ENCODE data around the gene SLC4A9.

The SLC4A9 gene

DNA sequence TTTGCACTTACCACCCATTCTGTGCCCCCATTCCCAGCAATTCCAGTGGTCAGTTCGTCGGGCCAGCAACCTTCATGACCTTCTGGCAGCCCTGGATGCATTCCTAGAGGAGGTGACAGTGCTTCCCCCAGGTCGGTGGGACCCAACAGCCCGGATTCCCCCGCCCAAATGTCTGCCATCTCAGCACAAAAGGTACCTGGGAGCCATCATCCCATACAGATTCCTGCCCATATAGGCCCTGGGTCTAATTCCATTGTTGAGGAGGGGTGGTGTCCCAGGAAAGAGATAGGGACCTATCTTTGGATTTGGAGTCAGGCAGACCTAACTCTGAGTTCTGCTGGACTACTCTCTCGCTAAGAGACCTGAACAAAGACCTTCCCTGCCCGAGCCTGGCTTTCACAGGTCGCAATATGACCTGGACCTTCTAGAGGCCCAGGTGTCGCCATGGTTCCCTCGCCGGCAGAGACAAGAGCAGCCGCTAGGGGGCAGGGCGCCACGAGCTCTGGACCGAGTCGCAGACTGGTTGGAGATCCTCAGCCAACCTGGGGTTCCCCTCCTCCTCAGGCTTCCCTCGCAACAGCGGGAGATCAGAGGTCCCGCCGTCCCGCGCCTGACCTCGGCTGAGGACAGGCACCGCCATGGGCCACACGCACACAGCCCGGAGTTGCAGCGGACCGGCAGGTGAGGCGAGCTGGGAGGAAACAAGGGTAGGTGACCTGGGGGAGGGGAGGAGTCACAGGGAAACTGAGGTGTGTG lies 3.1 kb downstream of the SLC4A9 start:
- DNase-seq (ENCODE audit: low read depth), result no peak

DNA sequence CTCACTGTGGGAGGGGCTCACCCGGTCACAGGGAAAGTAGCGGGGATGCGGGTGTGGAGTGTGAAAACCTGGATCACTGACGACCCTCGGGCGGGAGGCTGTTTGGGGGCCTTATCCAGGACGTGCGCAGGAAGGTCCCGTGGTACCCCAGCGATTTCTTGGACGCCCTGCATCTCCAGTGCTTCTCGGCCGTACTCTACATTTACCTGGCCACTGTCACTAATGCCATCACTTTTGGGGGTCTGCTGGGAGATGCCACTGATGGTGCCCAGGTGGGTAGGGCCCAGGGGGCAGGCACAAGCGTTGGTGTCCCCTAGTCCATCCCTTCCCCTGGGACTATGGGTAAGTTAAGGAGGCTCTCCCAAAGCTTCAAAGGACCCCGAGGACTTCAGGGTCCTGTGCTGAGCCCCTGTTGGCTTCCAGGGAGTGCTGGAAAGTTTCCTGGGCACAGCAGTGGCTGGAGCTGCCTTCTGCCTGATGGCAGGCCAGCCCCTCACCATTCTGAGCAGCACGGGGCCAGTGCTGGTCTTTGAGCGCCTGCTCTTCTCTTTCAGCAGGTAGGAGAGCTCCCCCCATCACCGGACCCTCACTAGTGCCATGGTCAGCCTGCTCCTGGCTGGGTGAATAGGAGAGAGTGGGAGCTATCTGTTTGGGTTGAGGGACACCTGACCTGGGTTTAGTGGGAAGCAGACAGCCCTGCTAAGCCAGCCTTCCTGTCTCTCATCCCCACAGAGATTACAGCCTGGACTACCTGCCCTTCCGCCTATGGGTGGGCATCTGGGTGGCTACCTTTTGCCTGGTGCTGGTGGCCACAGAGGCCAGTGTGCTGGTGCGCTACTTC lies 3.9 kb downstream of the SLC4A9 start:
- DNase-seq (ENCODE audit: low read depth), result no peak

GRCh38 chr5:140364472-140364765 lies 4.4 kb downstream of the SLC4A9 start:
- DNase-seq (ENCODE audit: low read depth), result no peak

DNA sequence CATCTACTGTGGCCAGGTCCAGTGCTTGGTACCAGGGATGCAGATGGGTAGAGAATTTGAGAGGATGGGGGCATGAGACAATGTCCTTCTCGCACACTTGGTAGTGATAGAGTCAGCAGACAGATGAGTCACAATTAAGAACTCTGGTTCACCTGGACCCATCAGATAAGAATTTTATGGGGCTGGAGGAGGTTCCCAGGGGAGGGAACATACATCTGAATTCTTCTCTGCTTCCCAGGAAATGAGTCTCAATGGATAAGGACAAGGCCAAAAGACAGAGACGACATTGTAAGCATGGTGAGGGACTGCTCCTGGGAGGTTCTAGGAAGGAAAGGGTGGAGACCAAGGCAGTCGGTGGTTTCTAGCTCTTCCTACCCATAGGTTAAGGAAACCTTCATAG lies 5.3 kb downstream of the SLC4A9 start:
- no peak for DNase-seq (ENCODE audit: low read depth)

DNA sequence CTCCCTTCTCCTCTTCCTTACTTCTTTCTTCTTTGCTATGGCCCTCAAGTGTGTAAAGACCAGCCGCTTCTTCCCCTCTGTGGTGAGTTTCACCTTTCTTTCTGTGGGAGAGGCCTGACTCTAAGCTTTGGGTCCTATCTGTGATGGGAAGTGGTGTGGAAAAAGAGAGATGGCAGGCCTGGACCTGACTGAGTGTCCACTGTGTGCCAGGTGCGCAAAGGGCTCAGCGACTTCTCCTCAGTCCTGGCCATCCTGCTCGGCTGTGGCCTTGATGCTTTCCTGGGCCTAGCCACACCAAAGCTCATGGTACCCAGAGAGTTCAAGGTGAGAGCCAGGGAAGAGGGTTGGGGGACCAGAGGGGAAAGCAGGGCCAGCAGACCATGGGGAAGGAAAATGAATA lies 5.9 kb downstream of the SLC4A9 start:
- DNase-seq (ENCODE audit: low read depth), result no peak

- no peak for DNase-seq (ENCODE audit: low read depth)
These were observed 6.7 kb downstream of the SLC4A9 start for GRCh38 chr5:140366589-140367255.

DNA sequence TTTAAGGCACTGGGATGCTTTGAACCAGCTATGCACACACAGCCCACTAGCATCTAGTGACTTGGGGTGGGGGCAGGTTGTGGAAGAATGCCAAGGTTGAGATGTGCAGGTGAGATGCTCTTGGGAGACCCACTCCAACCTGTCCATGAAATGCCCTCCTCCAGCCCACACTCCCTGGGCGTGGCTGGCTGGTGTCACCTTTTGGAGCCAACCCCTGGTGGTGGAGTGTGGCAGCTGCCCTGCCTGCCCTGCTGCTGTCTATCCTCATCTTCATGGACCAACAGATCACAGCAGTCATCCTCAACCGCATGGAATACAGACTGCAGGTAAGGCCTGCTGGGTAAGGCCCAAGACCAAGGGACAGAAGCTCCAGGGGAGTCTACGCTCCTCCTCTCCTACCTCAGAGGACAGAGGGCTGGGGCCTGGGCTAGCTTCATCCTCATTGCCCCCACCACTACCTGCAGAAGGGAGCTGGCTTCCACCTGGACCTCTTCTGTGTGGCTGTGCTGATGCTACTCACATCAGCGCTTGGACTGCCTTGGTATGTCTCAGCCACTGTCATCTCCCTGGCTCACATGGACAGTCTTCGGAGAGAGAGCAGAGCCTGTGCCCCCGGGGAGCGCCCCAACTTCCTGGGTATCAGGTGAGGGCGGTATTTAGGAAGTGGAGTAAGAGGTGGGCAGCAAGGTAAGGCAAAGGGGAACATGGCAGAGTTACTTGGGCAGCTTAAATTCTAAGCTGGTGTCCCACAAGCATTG lies 7.4 kb downstream of the SLC4A9 start:
- no peak for DNase-seq (ENCODE audit: low read depth)

GRCh38 chr5:140371356-140372151 lies 11.6 kb downstream of the SLC4A9 start:
- no peak for DNase-seq (ENCODE audit: low read depth)

DNA sequence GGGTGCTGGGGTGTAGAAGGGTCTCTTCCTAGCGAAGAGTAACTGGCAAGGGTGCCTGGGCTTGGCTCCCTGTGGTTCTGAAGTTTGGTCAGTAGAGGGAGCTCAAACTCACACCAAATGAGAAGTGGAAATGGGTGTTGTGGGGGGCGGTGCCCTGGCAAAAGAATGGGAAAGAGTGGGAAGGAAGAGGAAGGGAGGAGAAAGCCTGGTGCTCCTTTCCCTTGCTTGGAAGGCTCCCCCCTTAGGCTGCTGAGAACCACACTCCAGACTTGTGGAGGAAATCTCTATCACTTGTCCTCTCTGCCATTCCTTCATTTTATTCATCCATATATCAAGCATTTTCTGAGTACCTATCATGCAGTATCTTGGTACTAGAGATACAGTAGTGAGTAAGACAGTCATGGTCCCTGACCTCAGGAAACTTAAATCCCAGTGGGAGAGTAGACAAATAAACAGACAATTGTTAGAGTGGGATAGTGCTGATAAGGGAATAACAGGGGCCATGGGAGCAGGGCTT lies 13.0 kb downstream of the SLC4A9 start:
- no peak for DNase-seq (ENCODE audit: low read depth)

DNA sequence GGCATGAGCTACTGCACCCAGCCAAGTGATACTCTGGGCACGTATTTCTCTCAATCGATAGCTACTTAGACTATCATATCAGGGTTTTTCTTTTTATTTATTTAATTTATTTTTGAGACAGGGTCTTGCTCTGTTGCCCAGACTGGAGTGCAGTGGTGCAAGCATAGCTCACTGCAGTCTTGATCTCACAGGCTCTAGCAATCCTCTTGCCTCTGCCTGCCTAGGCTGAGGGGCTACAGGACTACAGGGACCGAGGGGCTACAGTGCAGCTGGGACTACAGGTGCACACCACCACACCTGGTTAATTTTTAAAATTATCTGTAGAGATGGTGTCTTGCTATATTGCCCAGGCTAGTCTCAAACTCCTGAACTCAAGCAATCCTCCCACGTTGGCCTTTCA lies 21.4 kb downstream of the SLC4A9 start:
- no peak for DNase-seq (ENCODE audit: low read depth)

- no peak for DNase-seq (ENCODE audit: low read depth)
These were observed 22.0 kb downstream of the SLC4A9 start for GRCh38 chr5:140381972-140382371.

GRCh38 chr5:140382866-140383265 lies 22.9 kb downstream of the SLC4A9 start:
- no peak for DNase-seq (ENCODE audit: low read depth)

DNA sequence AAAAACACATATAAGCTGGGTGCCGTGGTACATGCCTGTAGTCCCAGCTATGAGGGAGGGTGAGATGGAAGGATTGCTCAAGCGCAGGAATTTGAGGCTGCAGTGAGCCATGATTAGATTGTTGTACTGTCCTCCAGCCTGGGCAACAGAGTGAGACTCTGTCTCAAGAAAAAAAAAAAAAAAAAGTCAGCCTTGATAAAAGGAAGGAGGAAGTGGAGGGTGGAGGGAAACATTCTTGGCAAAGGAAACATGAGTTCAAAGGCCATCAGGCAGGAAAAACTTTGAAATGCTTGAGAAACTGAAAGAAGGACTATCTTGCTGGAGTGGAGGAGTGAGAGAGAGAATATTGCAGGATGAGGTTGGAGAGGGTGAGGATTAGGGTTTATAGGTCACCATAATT lies 23.3 kb downstream of the SLC4A9 start:
- no peak for DNase-seq (ENCODE audit: low read depth)

- no peak for DNase-seq (ENCODE audit: low read depth)
These were observed 28.1 kb downstream of the SLC4A9 start for GRCh38 chr5:140388052-140388451.

- no peak for DNase-seq (ENCODE audit: low read depth)
These were observed 31.3 kb downstream of the SLC4A9 start for GRCh38 chr5:140391312-140391711.

- no peak for DNase-seq (ENCODE audit: low read depth)
These were observed 31.7 kb downstream of the SLC4A9 start for GRCh38 chr5:140391732-140392131.

- DNase-seq (ENCODE audit: low read depth), result no peak
These were observed 33.7 kb downstream of the SLC4A9 start for GRCh38 chr5:140393738-140394137.

DNA sequence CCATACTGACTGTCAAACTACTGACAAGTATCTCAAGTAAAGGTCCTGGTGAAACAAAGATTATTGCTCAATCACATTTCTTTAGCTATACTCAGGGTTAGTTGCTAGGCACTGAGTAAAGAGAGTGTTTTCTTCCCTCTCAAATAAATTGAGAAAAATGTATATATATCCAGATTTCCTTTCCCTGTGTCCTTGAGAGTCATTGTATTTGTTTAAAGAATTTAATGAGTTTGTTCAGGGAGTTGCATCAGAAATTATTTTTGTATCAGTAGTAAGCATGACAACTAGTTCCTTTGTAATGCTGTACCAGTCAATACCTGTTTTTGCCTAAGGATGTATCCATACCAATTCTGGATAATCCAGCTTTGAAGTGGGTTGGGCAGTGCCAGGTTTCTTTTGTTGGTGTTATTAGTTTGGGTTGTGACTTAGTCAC lies 38.4 kb downstream of the SLC4A9 start:
- DNase-seq (ENCODE audit: low read depth), result no peak

GRCh38 chr5:140399979-140400729 lies 40.2 kb downstream of the SLC4A9 start:
- no peak for DNase-seq (ENCODE audit: low read depth)

DNA sequence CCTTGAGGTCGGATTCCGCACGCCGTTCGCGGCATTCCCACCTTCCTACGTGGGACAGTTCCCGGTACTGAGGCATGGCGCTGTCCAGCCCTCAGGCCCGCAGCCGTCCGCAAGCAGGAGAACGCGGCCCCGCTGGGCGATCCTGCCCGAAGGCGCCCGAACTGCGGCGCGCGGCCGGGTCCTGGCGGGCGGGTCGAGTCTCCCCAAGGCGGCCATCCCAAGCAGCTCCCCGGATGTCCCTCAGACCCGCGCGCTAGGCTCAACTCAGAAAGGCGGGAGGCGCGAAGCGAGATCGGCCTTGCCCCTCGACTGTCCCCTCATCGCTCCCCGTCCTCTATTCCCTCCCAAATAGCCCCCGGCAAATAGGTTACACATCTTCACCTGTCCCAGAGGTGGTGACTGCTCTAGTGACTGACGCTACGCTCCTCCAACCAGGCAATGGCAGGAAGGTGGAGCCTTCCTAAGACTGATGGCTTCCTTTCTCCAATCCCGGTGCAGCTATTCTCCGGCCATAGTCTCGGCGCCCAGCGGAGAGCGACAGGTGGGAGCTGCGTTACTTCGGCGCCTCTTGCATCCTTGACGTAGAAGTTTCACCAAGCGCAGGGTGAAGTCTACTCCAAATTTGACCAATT lies 40.9 kb downstream of the SLC4A9 start:
- DNase-seq (ENCODE audit: low read depth), result peak; percentile 94

All from non-pigmented ciliary epithelial cell (primary cell).